ENCODE results near the gene PLOD3. TPM values are rescaled to one million over a fixed set of nuclear protein-coding genes. Genes with fewer than 3 reads are reported as not detected.

PLOD3 gene
- total RNA-seq, 6 donors from 2014 or later, result 38.2 to 104 (median 66.2) TPM

GRCh38 chr7:101195884-101196283 lies 21.5 kb downstream of the PLOD3 start:
- Histone ChIP-seq H3K9me3 (no peaks in the 10 kb centered on the region), H3K4me1 (peaks cover 0 to 3% (median 0%) of the 10 kb centered on the region in 4 donors), H3K27ac (no peak overlapping the region), H3K27me3 (peaks cover 0 to 11% (median 3%) of the 10 kb centered on the region in 4 donors), H3K36me3 (no peaks in the 10 kb centered on the region), H3K4me3 (no peak overlapping the region)
- TF ChIP-seq EP300 (IDR thresholded peaks at IDR 0.05), result no peak
- no peak for TF ChIP-seq POLR2A (IDR thresholded peaks at IDR 0.05)
- TF ChIP-seq CTCF (IDR thresholded peaks at IDR 0.05), result no peak
- no peak for TF ChIP-seq POLR2AphosphoS5 (IDR thresholded peaks at IDR 0.05)
- WGBS, 2 donors, result 79 to 83% methylated on average over 14 to 15 of the region's 17 CpGs
- DNase-seq (no peak), ATAC-seq (ENCODE audit: low FRiP score in 2 of 2) (no peak)

GRCh38 chr7:101189109-101189508 lies 28.3 kb downstream of the PLOD3 start:
- no peak for DNase-seq
- Histone ChIP-seq H3K4me3 (no peak overlapping the region), H3K27ac (no peak overlapping the region), H3K36me3 (no peaks in the 10 kb centered on the region), H3K4me1 (peaks cover 0 to 3% (median 0%) of the 10 kb centered on the region in 4 donors), H3K9me3 (no peaks in the 10 kb centered on the region), H3K27me3 (no peaks in the 10 kb centered on the region)
- TF ChIP-seq POLR2AphosphoS5 (IDR thresholded peaks at IDR 0.05) (no peak), EP300 (IDR thresholded peaks at IDR 0.05) (no peak), CTCF (IDR thresholded peaks at IDR 0.05) (no peak), POLR2A (IDR thresholded peaks at IDR 0.05) (no peak)
- WGBS, 2 donors, result 73 to 87% methylated on average over 8 of the region's 8 CpGs
- ATAC-seq (ENCODE audit: low FRiP score in 2 of 2), result no peak

- Histone ChIP-seq H3K27ac (no peak overlapping the region), H3K4me1 (no peaks in the 10 kb centered on the region), H3K9me3 (no peaks in the 10 kb centered on the region), H3K27me3 (no peaks in the 10 kb centered on the region), H3K36me3 (no peaks in the 10 kb centered on the region), H3K4me3 (no peak overlapping the region)
- ATAC-seq (ENCODE audit: low FRiP score in 2 of 2), result no peak
- TF ChIP-seq POLR2A (IDR thresholded peaks at IDR 0.05), result no peak
- TF ChIP-seq EP300 (IDR thresholded peaks at IDR 0.05), result no peak
- no peak for TF ChIP-seq CTCF (IDR thresholded peaks at IDR 0.05)
- no peak for TF ChIP-seq POLR2AphosphoS5 (IDR thresholded peaks at IDR 0.05)
- 71 to 81% methylated on average over 4 of the region's 4 CpGs for WGBS, 2 donors
- no peak for DNase-seq
Observed at GRCh38 chr7:101186844-101187428, 30.4 kb downstream of the PLOD3 start.

- no peak overlapping the region for H3K4me3 ChIP-seq
- ATAC-seq (ENCODE audit: low FRiP score in 2 of 2), result no peak
Observed at GRCh38 chr7:101186194-101186593, 31.2 kb downstream of the PLOD3 start.

More at GRCh38 chr7:101186194-101186593, 31.2 kb downstream of the PLOD3 start:
- no peaks in the 10 kb centered on the region for H3K4me1 ChIP-seq
- H3K9me3 ChIP-seq, result no peaks in the 10 kb centered on the region
- TF ChIP-seq CTCF (IDR thresholded peaks at IDR 0.05) (no peak), POLR2AphosphoS5 (IDR thresholded peaks at IDR 0.05) (no peak), POLR2A (IDR thresholded peaks at IDR 0.05) (no peak), EP300 (IDR thresholded peaks at IDR 0.05) (no peak)
- no peak for DNase-seq
- H3K27ac ChIP-seq, result no peak overlapping the region
- H3K27me3 ChIP-seq, result peaks cover 0 to 1% (median under 1%) of the 10 kb centered on the region in 4 donors
- no peaks in the 10 kb centered on the region for H3K36me3 ChIP-seq
- 62 to 66% methylated on average over 6 of the region's 6 CpGs for WGBS, 2 donors
